LNCaP clone FGC (cell line): Measurements from ENCODE around the gene IL17RE.
"Not testable (repeated sequence)": the region's sequence is repeated elsewhere in the genome, so short reads cannot be mapped to it uniquely, and the experiment has no call there.

Source experiments
- DNase-seq: peaks from one replicate; pipeline ENCODE4 v3.0.0-alpha.2; 2011; ENCODE audit warnings: low read depth
- H3K4me3 ChIP-seq: 2 replicates; pipeline ENCODE4 v1.5.1; 2011; ENCODE audit warnings: mild to moderate bottlenecking, low read depth, low read length, control low read depth
- TF ChIP-seq, protein P1 (sequence below): IDR thresholded peaks from 2 replicates; pipeline ENCODE4 v1.5.1; 2012; ENCODE audit warnings: mild to moderate bottlenecking; ENCODE audit not compliant: control insufficient read depth, insufficient read depth; ENCODE audit errors: extremely low read depth

IL17RE gene, protein sequence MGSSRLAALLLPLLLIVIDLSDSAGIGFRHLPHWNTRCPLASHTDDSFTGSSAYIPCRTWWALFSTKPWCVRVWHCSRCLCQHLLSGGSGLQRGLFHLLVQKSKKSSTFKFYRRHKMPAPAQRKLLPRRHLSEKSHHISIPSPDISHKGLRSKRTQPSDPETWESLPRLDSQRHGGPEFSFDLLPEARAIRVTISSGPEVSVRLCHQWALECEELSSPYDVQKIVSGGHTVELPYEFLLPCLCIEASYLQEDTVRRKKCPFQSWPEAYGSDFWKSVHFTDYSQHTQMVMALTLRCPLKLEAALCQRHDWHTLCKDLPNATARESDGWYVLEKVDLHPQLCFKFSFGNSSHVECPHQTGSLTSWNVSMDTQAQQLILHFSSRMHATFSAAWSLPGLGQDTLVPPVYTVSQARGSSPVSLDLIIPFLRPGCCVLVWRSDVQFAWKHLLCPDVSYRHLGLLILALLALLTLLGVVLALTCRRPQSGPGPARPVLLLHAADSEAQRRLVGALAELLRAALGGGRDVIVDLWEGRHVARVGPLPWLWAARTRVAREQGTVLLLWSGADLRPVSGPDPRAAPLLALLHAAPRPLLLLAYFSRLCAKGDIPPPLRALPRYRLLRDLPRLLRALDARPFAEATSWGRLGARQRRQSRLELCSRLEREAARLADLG

DNA sequence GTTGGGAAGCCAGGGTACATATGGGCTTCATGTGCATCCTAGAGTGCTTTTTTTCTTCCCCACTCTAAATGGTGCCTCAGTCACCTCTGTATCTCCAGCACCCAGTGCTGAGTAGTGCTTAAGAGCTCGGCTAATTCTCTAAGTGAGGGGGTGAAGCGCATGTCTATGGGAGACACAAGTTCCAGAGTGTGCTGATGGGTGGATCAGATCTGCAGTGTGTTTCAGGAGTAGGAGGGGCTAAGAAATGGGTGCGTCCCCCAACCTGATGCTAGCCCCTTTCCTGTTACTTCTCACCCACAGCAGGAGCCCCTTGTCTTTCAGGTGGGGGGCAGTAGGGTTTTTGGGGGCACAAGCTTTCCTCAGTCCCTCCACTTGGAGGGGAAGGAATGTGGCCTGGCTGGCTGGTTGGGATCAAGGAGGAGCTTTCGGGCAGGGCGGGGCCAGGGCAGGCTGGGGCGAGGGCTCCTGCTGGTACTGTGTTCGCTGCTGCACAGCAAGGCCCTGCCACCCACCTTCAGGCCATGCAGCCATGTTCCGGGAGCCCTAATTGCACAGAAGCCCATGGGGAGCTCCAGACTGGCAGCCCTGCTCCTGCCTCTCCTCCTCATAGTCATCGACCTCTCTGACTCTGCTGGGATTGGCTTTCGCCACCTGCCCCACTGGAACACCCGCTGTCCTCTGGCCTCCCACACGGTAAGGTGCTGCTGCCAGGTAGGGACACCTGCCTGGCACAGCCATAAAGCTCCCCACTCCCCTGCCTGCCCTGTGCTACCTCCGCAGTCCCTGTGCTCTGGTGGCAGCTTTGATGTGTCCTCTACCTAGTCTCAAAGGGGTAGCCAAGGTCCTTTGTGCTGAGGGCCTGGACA, at the start of gene IL17RE:
IL17RE (plus strand) TSS at position 477 of the 866 bp plus-strand sequence; CDS start at position 562, 85 bp downstream.
- no peak within 1 kb of the TSS for H3K4me3 ChIP-seq
- DNase-seq: no peak
- TF ChIP-seq, protein P1, sequence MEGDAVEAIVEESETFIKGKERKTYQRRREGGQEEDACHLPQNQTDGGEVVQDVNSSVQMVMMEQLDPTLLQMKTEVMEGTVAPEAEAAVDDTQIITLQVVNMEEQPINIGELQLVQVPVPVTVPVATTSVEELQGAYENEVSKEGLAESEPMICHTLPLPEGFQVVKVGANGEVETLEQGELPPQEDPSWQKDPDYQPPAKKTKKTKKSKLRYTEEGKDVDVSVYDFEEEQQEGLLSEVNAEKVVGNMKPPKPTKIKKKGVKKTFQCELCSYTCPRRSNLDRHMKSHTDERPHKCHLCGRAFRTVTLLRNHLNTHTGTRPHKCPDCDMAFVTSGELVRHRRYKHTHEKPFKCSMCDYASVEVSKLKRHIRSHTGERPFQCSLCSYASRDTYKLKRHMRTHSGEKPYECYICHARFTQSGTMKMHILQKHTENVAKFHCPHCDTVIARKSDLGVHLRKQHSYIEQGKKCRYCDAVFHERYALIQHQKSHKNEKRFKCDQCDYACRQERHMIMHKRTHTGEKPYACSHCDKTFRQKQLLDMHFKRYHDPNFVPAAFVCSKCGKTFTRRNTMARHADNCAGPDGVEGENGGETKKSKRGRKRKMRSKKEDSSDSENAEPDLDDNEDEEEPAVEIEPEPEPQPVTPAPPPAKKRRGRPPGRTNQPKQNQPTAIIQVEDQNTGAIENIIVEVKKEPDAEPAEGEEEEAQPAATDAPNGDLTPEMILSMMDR: no peak

DNA sequence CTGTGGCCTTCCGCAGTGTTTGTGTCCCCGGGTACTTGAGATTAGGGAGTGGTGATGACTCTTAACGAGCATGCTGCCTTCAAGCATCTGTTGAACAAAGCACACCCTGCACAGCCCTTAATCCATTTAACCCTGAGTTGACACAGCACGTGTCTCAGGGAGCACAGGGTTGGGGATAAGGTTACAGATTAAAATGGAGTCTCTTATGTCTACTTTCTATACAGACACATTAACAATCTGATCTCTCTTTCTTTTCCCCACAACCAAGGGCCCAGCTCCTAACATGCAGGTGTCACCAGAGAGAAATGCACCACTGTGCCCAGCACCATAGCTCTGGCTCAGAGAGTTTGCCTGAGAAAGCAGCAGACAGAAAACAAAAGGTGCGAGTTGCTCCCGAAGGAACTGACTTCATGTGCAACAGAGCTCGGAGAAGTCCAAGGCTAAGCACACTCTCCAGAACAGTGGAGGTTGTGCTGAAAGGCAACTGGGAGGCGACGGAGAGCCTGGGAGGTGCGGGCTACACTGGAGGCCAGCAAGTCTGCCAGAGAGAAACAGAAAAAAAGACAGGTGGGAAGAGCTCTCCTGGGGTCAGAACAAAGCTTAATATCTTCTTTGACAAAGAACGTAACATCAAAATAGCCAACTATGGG, 48.2 kb upstream of the IL17RE start:
- DNase-seq, H3K4me3 ChIP-seq: not testable (repeated sequence)

DNA sequence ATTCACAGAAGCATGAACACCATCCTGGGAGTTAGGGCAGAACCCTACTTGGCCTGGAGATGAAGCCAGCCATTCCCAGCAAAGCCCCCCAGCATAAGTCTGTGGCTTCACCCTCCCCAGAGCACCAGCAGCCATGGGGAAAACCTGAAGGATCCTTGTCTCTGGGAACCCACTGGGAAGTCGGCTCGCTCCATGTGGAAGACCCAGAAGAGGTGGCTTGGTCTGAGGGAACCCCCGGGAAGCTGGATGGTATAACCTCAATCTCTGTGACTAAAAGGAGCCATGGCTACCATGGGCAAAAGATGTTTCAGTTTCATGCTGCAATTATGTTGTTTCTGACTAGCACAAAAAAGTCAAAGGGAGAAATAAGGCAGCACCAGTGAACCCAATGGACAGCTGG, 47.1 kb upstream of the IL17RE start:
- H3K4me3 ChIP-seq: no peak overlapping the region
- no peak for DNase-seq
- TF ChIP-seq, protein P1: no peak

DNA sequence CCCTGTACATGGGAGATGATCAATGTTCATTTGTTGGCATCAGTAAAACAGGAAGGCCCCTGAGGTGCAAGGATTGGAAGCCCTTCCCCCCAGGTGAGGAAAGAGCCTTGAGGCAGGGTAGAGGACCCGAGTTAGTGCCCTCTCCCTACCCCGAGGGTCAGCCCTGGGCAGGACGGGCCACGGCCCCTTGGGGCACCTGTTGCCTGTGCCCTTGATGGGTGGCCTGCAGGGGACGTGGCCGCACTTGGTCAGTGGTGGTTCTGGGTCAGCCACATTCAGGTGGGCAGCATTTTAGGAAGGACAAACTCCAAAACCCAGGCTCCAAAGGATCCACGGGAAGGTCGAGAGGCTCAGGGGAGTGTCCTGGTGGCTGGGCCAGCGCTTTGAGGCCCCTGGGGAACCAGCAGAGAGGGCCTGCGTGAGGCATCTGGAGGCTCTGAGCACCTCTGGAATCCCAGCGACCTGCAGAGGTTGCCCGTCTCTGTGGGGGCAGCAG, 43.1 kb upstream of the IL17RE start:
- DNase-seq: no peak
- TF ChIP-seq, protein P1: no peak
- H3K4me3 ChIP-seq: no peak overlapping the region

DNA sequence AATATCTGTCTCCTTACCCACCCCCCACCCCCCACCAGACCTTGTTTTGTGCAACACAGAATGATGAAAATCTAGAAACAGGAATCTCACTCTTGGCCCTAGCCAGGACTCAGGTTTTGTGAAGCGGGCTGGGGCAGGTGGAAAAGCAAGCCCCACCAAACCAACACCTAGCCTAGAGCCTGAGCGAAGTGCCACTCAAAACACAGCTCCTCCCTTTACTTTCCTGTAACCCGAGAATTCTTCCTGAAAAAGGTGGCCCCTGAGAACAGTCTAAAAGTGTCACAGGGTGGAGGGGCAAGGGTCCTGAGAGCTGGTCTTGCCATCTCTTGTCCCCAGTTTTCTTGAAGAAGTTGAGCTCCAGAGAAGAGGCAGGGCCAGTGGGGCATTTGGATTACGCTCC, 41.4 kb upstream of the IL17RE start:
- no peak overlapping the region for H3K4me3 ChIP-seq
- no peak for DNase-seq
- TF ChIP-seq, protein P1: no peak

DNA sequence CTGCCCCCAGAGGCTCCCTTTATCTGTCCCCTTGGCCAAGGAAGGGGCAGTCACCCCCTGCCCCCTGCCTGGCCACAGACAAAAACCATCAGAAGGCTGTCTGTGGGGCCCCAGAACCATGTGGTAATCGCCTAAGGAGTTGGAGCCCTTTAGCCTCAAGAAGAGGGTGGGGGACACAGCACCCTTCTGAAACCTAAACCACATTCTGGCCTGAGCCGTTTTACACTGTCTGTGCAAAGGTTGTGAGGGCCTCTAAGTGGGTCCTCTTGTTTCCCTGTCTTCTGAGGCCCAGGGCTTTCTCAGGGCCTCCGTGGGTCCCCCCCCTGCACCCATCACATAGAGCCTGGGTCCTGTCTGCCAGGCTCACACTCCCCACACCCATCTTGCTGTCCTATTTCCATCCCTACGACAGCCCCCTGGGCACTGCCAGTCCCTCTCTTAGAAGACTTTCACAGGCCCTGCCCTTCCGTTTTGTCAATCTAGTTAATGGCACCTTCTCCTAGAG, 41.0 kb upstream of the IL17RE start:
- DNase-seq: no peak
- no peak overlapping the region for H3K4me3 ChIP-seq
- TF ChIP-seq, protein P1: no peak
